ENCODE data around the gene PSME1. TPM values are rescaled to one million over a fixed set of nuclear protein-coding genes. Genes with fewer than 3 reads are reported as not detected.

The PSME1 gene
- total and polyA plus RNA-seq, 2 of the 13 experiments (the other 11 are each of a cell fraction or from before 2014, with no cell fraction given) = 159 to 608 TPM

DNA sequence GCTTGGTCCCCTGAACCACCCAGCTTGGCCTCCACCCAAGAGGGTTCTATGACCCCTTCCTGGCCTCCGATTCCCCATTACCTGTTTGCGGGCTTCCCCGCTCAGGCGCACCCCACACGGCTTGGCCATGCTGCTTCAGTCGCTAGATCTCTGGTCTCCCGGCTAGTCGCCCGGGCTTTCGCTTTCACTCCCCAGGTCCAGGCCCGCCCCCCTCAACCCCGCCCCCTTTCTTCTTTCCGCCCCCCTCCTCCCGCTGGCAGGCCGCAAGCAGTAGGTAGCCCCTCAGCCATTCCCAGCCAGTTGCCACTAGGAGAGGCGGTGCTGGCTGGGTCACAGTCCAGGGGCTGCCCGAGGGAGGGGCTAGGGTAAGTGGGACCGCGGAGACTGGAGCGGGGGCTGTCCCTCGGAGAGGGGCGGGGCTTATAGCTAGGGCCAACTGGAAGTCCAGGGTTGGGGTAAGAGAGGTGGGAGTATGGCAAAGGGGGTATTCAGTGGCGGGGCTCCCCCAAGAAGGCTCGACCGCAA, 10.5 kb downstream of the PSME1 start, which contains the start of gene PSME2 (continued):
- TF ChIP-seq, protein P1, sequence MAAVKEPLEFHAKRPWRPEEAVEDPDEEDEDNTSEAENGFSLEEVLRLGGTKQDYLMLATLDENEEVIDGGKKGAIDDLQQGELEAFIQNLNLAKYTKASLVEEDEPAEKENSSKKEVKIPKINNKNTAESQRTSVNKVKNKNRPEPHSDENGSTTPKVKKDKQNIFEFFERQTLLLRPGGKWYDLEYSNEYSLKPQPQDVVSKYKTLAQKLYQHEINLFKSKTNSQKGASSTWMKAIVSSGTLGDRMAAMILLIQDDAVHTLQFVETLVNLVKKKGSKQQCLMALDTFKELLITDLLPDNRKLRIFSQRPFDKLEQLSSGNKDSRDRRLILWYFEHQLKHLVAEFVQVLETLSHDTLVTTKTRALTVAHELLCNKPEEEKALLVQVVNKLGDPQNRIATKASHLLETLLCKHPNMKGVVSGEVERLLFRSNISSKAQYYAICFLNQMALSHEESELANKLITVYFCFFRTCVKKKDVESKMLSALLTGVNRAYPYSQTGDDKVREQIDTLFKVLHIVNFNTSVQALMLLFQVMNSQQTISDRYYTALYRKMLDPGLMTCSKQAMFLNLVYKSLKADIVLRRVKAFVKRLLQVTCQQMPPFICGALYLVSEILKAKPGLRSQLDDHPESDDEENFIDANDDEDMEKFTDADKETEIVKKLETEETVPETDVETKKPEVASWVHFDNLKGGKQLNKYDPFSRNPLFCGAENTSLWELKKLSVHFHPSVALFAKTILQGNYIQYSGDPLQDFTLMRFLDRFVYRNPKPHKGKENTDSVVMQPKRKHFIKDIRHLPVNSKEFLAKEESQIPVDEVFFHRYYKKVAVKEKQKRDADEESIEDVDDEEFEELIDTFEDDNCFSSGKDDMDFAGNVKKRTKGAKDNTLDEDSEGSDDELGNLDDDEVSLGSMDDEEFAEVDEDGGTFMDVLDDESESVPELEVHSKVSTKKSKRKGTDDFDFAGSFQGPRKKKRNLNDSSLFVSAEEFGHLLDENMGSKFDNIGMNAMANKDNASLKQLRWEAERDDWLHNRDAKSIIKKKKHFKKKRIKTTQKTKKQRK (IDR thresholded peaks at IDR 0.05; ENCODE audit: low read length) = no peak
- TF ChIP-seq JUN (CRISPR knock-in tag; IDR thresholded peaks at IDR 0.05) (no peak; the same call in 1 of the 2 replicates), CCDC6 (CRISPR knock-in tag; IDR thresholded peaks at IDR 0.05) (no peak), ZBTB42 (CRISPR knock-in tag; IDR thresholded peaks at IDR 0.05) (no peak; the same call in 1 of the 2 replicates), SAP130 (CRISPR knock-in tag; IDR thresholded peaks at IDR 0.05; ENCODE audit: low read depth) (peak; percentile 97), ZNF282 (IDR thresholded peaks at IDR 0.05; ENCODE audit: partially characterized antibody) (no peak), ZNF225 (CRISPR knock-in tag; IDR thresholded peaks at IDR 0.05) (no peak; the same call in 1 of the 2 replicates), HHEX (CRISPR knock-in tag; IDR thresholded peaks at IDR 0.05) (no peak), NAIF1 (CRISPR knock-in tag; IDR thresholded peaks at IDR 0.05; ENCODE audit: borderline replicate concordance) (no peak), KMT2B (CRISPR knock-in tag; IDR thresholded peaks at IDR 0.05) (no peak; the same call in 1 of the 2 replicates), ZNF570 (CRISPR knock-in tag; IDR thresholded peaks at IDR 0.05; ENCODE audit: borderline replicate concordance) (no peak), ISX (CRISPR knock-in tag; conservative IDR thresholded peaks at IDR 0.05) (no peak), DNMT1 (CRISPR knock-in tag; IDR thresholded peaks at IDR 0.05) (0 out of 2 replicates have a peak, but pooled peaks have one; percentile 81), ZBTB1 (CRISPR knock-in tag; IDR thresholded peaks at IDR 0.05; ENCODE audit: borderline replicate concordance) (peak; percentile 65; the same call in 1 of the 2 replicates)
- TF ChIP-seq, protein P2, sequence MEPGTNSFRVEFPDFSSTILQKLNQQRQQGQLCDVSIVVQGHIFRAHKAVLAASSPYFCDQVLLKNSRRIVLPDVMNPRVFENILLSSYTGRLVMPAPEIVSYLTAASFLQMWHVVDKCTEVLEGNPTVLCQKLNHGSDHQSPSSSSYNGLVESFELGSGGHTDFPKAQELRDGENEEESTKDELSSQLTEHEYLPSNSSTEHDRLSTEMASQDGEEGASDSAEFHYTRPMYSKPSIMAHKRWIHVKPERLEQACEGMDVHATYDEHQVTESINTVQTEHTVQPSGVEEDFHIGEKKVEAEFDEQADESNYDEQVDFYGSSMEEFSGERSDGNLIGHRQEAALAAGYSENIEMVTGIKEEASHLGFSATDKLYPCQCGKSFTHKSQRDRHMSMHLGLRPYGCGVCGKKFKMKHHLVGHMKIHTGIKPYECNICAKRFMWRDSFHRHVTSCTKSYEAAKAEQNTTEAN (CRISPR knock-in tag; conservative IDR thresholded peaks at IDR 0.05) = peak; percentile 84
- TF ChIP-seq, protein P3, sequence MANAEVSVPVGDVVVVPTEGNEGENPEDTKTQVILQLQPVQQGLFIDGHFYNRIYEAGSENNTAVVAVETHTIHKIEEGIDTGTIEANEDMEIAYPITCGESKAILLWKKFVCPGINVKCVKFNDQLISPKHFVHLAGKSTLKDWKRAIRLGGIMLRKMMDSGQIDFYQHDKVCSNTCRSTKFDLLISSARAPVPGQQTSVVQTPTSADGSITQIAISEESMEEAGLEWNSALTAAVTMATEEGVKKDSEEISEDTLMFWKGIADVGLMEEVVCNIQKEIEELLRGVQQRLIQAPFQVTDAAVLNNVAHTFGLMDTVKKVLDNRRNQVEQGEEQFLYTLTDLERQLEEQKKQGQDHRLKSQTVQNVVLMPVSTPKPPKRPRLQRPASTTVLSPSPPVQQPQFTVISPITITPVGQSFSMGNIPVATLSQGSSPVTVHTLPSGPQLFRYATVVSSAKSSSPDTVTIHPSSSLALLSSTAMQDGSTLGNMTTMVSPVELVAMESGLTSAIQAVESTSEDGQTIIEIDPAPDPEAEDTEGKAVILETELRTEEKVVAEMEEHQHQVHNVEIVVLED (CRISPR knock-in tag; IDR thresholded peaks at IDR 0.05; ENCODE audit: borderline replicate concordance) = no peak; the same call in none of the 2 replicates
- TF ChIP-seq, protein P4, sequence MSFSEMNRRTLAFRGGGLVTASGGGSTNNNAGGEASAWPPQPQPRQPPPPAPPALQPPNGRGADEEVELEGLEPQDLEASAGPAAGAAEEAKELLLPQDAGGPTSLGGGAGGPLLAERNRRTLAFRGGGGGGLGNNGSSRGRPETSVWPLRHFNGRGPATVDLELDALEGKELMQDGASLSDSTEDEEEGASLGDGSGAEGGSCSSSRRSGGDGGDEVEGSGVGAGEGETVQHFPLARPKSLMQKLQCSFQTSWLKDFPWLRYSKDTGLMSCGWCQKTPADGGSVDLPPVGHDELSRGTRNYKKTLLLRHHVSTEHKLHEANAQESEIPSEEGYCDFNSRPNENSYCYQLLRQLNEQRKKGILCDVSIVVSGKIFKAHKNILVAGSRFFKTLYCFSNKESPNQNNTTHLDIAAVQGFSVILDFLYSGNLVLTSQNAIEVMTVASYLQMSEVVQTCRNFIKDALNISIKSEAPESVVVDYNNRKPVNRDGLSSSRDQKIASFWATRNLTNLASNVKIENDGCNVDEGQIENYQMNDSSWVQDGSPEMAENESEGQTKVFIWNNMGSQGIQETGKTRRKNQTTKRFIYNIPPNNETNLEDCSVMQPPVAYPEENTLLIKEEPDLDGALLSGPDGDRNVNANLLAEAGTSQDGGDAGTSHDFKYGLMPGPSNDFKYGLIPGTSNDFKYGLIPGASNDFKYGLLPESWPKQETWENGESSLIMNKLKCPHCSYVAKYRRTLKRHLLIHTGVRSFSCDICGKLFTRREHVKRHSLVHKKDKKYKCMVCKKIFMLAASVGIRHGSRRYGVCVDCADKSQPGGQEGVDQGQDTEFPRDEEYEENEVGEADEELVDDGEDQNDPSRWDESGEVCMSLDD (CRISPR knock-in tag; IDR thresholded peaks at IDR 0.05; ENCODE audit: borderline replicate concordance) = no peak
- TF ChIP-seq, protein P5, sequence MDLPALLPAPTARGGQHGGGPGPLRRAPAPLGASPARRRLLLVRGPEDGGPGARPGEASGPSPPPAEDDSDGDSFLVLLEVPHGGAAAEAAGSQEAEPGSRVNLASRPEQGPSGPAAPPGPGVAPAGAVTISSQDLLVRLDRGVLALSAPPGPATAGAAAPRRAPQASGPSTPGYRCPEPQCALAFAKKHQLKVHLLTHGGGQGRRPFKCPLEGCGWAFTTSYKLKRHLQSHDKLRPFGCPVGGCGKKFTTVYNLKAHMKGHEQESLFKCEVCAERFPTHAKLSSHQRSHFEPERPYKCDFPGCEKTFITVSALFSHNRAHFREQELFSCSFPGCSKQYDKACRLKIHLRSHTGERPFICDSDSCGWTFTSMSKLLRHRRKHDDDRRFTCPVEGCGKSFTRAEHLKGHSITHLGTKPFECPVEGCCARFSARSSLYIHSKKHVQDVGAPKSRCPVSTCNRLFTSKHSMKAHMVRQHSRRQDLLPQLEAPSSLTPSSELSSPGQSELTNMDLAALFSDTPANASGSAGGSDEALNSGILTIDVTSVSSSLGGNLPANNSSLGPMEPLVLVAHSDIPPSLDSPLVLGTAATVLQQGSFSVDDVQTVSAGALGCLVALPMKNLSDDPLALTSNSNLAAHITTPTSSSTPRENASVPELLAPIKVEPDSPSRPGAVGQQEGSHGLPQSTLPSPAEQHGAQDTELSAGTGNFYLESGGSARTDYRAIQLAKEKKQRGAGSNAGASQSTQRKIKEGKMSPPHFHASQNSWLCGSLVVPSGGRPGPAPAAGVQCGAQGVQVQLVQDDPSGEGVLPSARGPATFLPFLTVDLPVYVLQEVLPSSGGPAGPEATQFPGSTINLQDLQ (CRISPR knock-in tag; IDR thresholded peaks at IDR 0.05) = no peak

Data from HepG2 (cell line).